ENCODE results near the gene JMJD8.

Gene JMJD8

GRCh38 chr16:729768-730665, 45.9 kb upstream of the JMJD8 start:
- no peak overlapping the region for H3K4me3 ChIP-seq (ENCODE audit: low read depth, low read length)
- TF ChIP-seq, protein P1, sequence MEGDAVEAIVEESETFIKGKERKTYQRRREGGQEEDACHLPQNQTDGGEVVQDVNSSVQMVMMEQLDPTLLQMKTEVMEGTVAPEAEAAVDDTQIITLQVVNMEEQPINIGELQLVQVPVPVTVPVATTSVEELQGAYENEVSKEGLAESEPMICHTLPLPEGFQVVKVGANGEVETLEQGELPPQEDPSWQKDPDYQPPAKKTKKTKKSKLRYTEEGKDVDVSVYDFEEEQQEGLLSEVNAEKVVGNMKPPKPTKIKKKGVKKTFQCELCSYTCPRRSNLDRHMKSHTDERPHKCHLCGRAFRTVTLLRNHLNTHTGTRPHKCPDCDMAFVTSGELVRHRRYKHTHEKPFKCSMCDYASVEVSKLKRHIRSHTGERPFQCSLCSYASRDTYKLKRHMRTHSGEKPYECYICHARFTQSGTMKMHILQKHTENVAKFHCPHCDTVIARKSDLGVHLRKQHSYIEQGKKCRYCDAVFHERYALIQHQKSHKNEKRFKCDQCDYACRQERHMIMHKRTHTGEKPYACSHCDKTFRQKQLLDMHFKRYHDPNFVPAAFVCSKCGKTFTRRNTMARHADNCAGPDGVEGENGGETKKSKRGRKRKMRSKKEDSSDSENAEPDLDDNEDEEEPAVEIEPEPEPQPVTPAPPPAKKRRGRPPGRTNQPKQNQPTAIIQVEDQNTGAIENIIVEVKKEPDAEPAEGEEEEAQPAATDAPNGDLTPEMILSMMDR (IDR thresholded peaks at IDR 0.05; ENCODE audit: borderline replicate concordance, insufficient read depth, low read depth, low read length): no peak

DNA sequence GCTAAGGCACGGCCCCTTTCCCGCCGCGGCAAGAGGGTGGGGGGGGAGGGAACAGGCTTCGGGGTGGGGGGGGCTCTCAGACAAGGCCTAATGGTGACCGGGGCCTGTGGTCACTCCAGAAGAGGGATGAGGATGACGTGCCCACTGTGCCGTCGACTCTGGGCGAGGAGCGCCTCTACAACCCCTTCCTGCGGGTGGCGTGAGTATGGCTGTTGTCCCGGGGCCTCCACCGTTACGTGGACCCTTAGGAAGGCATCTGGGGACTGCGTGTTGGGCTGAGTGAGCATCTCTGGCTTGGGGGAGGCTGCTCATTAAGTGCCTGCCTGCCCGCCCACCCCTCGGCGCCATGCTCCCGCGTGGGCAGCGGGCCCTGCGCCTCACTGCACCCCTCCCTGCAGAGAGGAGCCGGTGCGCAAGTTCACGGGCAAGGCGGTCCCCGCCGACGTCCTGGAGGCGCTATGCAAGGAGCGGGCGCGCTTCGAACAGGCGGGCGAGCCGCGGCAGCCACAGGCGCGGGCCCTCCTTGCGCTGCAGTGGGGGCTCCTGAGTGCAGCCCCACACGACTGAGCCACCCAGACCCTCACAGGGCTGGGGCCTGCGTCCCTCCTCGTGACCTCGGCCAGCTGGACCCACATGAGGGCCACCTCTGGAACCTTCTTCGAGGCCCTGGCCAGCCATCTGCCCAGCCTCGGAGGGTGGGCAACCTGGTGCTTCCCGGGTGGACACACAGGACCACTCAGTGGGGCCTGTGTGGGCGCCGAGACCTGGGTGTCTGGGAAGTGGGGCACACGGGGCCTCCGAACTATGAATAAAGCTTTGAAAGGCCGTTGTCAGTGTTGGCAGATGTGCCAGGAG, 45.0 kb upstream of the JMJD8 start:
- peak overlapping the region; percentile 59 for H3K4me3 ChIP-seq (ENCODE audit: low read depth, low read length)
- TF ChIP-seq, protein P1 (IDR thresholded peaks at IDR 0.05; ENCODE audit: borderline replicate concordance, insufficient read depth, low read depth, low read length): no peak

GRCh38 chr16:728131-728889, 44.2 kb upstream of the JMJD8 start:
- H3K4me3 ChIP-seq (ENCODE audit: low read depth, low read length): peak overlapping the region; percentile 59
- TF ChIP-seq, protein P1 (IDR thresholded peaks at IDR 0.05; ENCODE audit: borderline replicate concordance, insufficient read depth, low read depth, low read length): no peak

GRCh38 chr16:727291-727977, 43.3 kb upstream of the JMJD8 start:
- TF ChIP-seq, protein P1 (IDR thresholded peaks at IDR 0.05; ENCODE audit: borderline replicate concordance, insufficient read depth, low read depth, low read length): no peak
- H3K4me3 ChIP-seq (ENCODE audit: low read depth, low read length): peak overlapping the region; percentile 59

DNA sequence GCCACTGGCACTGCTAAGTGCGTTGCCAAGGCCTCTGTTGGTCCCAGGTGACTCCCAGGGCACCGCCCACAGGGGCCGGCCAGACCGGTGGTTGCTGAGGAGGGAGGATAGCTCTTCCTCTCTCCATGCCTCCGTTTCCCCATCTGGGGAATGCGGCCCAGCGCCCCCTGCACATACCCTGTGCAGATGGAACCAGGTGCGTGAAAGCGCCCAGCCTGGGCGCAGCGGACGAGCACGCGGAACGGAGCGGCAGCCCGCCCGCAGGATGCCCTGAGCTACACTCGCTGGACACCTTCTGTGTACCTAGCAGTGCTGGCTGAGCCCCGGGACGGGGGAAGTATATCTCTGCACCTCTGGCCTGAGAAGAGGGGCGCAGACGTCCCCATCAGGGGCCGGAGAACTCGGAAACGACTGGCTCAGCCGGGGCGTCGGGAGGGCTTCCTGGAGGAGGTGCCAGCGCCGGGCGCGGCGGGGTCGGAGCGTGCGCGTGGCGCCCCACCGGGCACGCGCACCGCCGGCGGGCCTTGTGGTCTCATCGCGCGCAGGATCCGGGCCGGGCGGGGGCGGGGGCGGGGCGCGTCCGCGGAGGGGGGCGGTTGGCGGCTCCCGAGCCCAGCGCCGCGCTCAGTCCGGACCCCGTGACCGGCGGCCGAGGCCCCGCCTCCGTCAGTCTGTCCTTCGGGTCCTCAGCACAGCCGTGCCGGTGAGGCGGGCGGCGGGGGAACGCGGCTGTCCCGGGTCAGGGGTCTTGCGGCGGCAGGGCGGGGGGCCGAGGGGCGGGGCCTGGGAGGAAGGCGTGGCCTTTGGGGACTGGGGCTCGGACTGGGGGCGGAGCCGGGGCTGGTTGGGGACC, 42.5 kb upstream of the JMJD8 start, which contains the start of the genes CCDC78 and HAGHL:
CCDC78 (minus strand) TSS at position 6 of the 853 bp plus-strand sequence. CDS start 76 bp downstream, outside the sequence.
HAGHL (plus strand) TSS at position 669 of the 853 bp plus-strand sequence. CDS start 404 bp downstream, outside the sequence.
- H3K4me3 ChIP-seq (ENCODE audit: low read depth, low read length): peak within 1 kb of the TSS; percentile 59
- TF ChIP-seq, protein P1 (IDR thresholded peaks at IDR 0.05; ENCODE audit: borderline replicate concordance, insufficient read depth, low read depth, low read length): no peak

All from GM12875 (cell line).